Brain microvascular endothelial cell (primary cell): ENCODE data around the gene FAU.

Source experiments
- DNase-seq: peaks from one replicate; pipeline ENCODE4 v3.0.0-alpha.2; 2020
- H3K27ac ChIP-seq: fragments of 250-450 bp; sonication (Bioruptor Pico); 2 replicates; pipeline ENCODE4 v1.5.1; 2020; ENCODE audit warnings: mild to moderate bottlenecking, moderate library complexity
- H3K27me3 ChIP-seq: fragments of 250-450 bp; sonication (Bioruptor Pico); replicated peaks from 2 replicates; pipeline ENCODE4 v1.5.1; 2020; ENCODE audit warnings: mild to moderate bottlenecking
- H3K36me3 ChIP-seq: fragments of 250-450 bp; sonication (Bioruptor Pico); replicated peaks from 2 replicates; pipeline ENCODE4 v1.5.1; 2020; ENCODE audit warnings: mild to moderate bottlenecking
- H3K4me3 ChIP-seq: 2 replicates; pipeline ENCODE4 v1.5.1; 2011; ENCODE audit warnings: low read depth, mild to moderate bottlenecking, control low read depth, low read length, moderate library complexity
- CTCF ChIP-seq: IDR thresholded peaks from 2 replicates; pipeline ENCODE4 v1.5.1; 2011; ENCODE audit warnings: low read depth, mild to moderate bottlenecking, moderate library complexity, low read length, control low read depth, inconsistent platforms; ENCODE audit errors: missing control alignments
- in situ Hi-C: cut with HindIII; loops from 2 replicates; pipeline ENCODE4 v1.10.0; 2017; ENCODE audit warnings: low sequenced_read_pairs, low pct_ligation_motif_present

The FAU gene

GRCh38 chr11:65089621-65090020, 32.3 kb downstream of the FAU start:
- no peak overlapping the region for H3K4me3 ChIP-seq
- TF ChIP-seq CTCF: no peak
- peaks cover 22% of the 10 kb centered on the region for H3K36me3 ChIP-seq
- H3K27ac ChIP-seq: no peak overlapping the region
- in situ Hi-C loops: no loop called here
- H3K27me3 ChIP-seq: no peaks in the 10 kb centered on the region
- no peak for DNase-seq

DNA sequence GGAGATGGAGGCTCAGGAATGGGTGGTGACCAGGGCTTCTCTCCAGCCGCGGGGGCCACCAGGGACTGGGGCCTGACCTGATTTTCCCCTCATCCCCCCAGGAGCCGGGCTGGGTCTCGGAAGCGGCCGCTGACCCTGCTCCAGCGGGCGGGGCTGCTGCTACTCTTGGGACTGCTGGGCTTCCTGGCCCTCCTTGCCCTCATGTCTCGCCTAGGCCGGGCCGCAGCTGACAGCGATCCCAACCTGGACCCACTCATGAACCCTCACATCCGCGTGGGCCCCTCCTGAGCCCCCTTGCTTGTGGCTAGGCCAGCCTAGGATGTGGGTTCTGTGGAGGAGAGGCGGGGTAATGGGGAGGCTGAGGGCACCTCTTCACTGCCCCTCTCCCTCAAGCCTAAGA, 34.1 kb downstream of the FAU start:
- H3K4me3 ChIP-seq: no peak overlapping the region
- H3K27me3 ChIP-seq: no peaks in the 10 kb centered on the region
- H3K27ac ChIP-seq: no peak overlapping the region
- TF ChIP-seq CTCF: no peak
- DNase-seq: no peak
- peaks cover 22% of the 10 kb centered on the region for H3K36me3 ChIP-seq
- in situ Hi-C loops: no loop called here

DNA sequence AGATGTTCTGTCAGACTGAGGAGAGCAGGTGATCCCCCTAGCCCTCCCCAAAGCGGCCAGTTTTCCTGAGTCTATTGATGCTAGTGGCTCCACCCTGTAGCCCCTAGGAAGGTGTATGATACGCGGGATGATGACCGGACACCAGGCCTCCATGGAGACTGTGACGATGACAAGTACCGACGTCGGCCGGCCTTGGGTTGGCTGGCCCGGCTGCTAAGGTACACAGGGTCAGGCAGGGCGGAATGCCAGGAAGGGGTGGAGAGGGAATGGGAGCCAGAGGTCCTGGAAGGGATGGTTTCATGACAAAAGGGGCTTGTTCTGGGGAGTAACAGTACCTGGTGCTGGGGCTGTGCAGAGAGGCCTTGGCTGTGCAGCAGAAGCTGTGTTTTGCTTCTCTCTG, 34.7 kb downstream of the FAU start:
- DNase-seq: no peak
- Histone ChIP-seq H3K4me3 (no peak overlapping the region), H3K27ac (no peak overlapping the region), H3K36me3 (peaks cover 22% of the 10 kb centered on the region), H3K27me3 (no peaks in the 10 kb centered on the region)
- no peak for TF ChIP-seq CTCF
- in situ Hi-C loops: no loop called here

GRCh38 chr11:65086809-65087208, 35.1 kb downstream of the FAU start:
- H3K27me3 ChIP-seq: no peaks in the 10 kb centered on the region
- in situ Hi-C loops: no loop called here
- H3K4me3 ChIP-seq: no peak overlapping the region
- TF ChIP-seq CTCF: no peak
- no peak overlapping the region for H3K27ac ChIP-seq
- DNase-seq: no peak
- H3K36me3 ChIP-seq: peaks cover 22% of the 10 kb centered on the region

- H3K27me3 ChIP-seq: no peaks in the 10 kb centered on the region
- in situ Hi-C loops: no loop called here
- H3K36me3 ChIP-seq: peaks cover 22% of the 10 kb centered on the region
- TF ChIP-seq CTCF: no peak
- no peak overlapping the region for H3K4me3 ChIP-seq
- no peak for DNase-seq
- H3K27ac ChIP-seq: no peak overlapping the region
Measured at GRCh38 chr11:65085446-65085845, 36.5 kb downstream of the FAU start.

GRCh38 chr11:65084598-65085375, 37.1 kb downstream of the FAU start:
- H3K4me3 ChIP-seq: peak overlapping the region; percentile 87
- H3K36me3 ChIP-seq: peaks cover 20% of the 10 kb centered on the region
- in situ Hi-C loops: no loop called here
- no peaks in the 10 kb centered on the region for H3K27me3 ChIP-seq
- no peak for TF ChIP-seq CTCF
- DNase-seq: no peak
- peak overlapping the region; percentile 98 for H3K27ac ChIP-seq
